H1 (cell line): ENCODE results near the gene NWD2. TPM values are rescaled to one million over a fixed set of nuclear protein-coding genes. Genes with fewer than 3 reads are reported as not detected.

Source experiments
- CTCF ChIA-PET: fragments of 300-600 bp; sonication (Branson Sonifier 250); formaldehyde crosslinking; loops from one replicate; lab custom pipeline; 2021; ENCODE audit not compliant: partially characterized antibody; lab: Charles Lee
- POLR2A ChIA-PET: fragments of 300-600 bp; sonication (Branson Sonifier 250); formaldehyde crosslinking; loops from one replicate; lab custom pipeline; 2021; ENCODE audit warnings: inconsistent platforms; ENCODE audit not compliant: partially characterized antibody; lab: Charles Lee
- DNase-seq, 2 experiments: peaks; one replicate each; pipeline versions ENCODE4 v3.0.0 to v3.0.0-alpha.2; 2010 to 2022; ENCODE audit warnings: low spot score in 2 of 2, low read depth in 1 of 2, mixed read lengths in 1 of 2
- FAIRE-seq: peaks from 2 replicates; lab custom pipeline; 2011; peaks lifted over from hg19 to GRCh38; lab: Jason Lieb, UNC
- H2AFZ ChIP-seq: 2 replicates; pipeline ENCODE4 v1.8.1; 2012; ENCODE audit warnings: low read length, inconsistent platforms
- H2AK5ac ChIP-seq: 2 replicates; pipeline ENCODE4 v1.6.1; 2013; ENCODE audit warnings: low read depth, low read length
- H2BK120ac ChIP-seq: replicated peaks from 2 replicates; pipeline ENCODE3; 2013; ENCODE audit warnings: low read depth, low read length, inconsistent platforms
- H2BK12ac ChIP-seq: 2 replicates; pipeline ENCODE4 v1.6.1; 2013; ENCODE audit warnings: low read depth, low read length
- H2BK15ac ChIP-seq: 2 replicates; pipeline ENCODE4 v1.6.1; 2013; ENCODE audit warnings: low read length
- H2BK20ac ChIP-seq: 2 replicates; pipeline ENCODE4 v1.6.1; 2013; ENCODE audit warnings: low read length
- H2BK5ac ChIP-seq: 2 replicates; pipeline ENCODE4 v1.6.1; 2013; ENCODE audit warnings: low read depth, low read length
- H3K14ac ChIP-seq: 2 replicates; pipeline ENCODE4 v1.6.1; 2013; ENCODE audit warnings: inconsistent platforms; ENCODE audit not compliant: insufficient read length
- H3K18ac ChIP-seq: 2 replicates; pipeline ENCODE4 v1.6.1; 2013; ENCODE audit warnings: low read length; ENCODE audit errors: extremely low read depth
- H3K23ac ChIP-seq: 2 replicates; pipeline ENCODE4 v1.6.1; 2013; ENCODE audit warnings: inconsistent platforms; ENCODE audit not compliant: insufficient read length
- H3K23me2 ChIP-seq: 2 replicates; pipeline ENCODE4 v1.6.1; 2013; ENCODE audit warnings: low read depth, low read length
- H3K27ac ChIP-seq: 2 replicates; pipeline ENCODE4 v1.6.1; 2011; ENCODE audit warnings: low read depth, low read length, inconsistent platforms
- H3K27me3 ChIP-seq, 4 experiments: replicated peaks in 1 of 4; 1 replicate in 1 of 4; 2 replicates in 3 of 4; pipeline versions ENCODE4 v1.6.1 to v1.8.1; 2011 to 2013; ENCODE audit warnings: low read length in 3 of 4, mild to moderate bottlenecking in 3 of 4, inconsistent platforms in 2 of 4, mixed read lengths in 2 of 4, moderate library complexity in 1 of 4; ENCODE audit not compliant: control insufficient read depth in 3 of 4, insufficient read depth in 3 of 4; ENCODE audit errors: extremely low read depth in 1 of 4
- H3K36me3 ChIP-seq, 4 experiments: 2 replicates each; pipeline versions ENCODE4 v1.6.1 to v1.8.1; 2011 to 2013; ENCODE audit warnings: mild to moderate bottlenecking in 4 of 4, low read length in 3 of 4, moderate library complexity in 2 of 4, control low read depth in 1 of 4, inconsistent platforms in 1 of 4; ENCODE audit not compliant: insufficient read depth in 4 of 4, control insufficient read depth in 2 of 4
- H3K4ac ChIP-seq: replicated peaks from 2 replicates; pipeline ENCODE3; 2013; ENCODE audit warnings: low read length, low read depth, mixed read lengths, inconsistent platforms; ENCODE audit not compliant: insufficient read length
- H3K4me1 ChIP-seq, 4 experiments: replicated peaks in 1 of 4; 1 replicate in 1 of 4; 2 replicates in 3 of 4; pipeline versions ENCODE4 v1.6.1 to v1.8.1; 2011 to 2013; ENCODE audit warnings: low read length in 3 of 4, inconsistent platforms in 2 of 4, mixed read lengths in 1 of 4; ENCODE audit not compliant: insufficient read depth in 4 of 4, control insufficient read depth in 3 of 4
- H3K4me2 ChIP-seq, 2 experiments: 2 replicates each; pipeline versions ENCODE4 v1.6.1 to v1.8.1; 2011 to 2013; ENCODE audit warnings: low read depth in 2 of 2, low read length in 2 of 2, control low read depth in 1 of 2, inconsistent platforms in 1 of 2, mild to moderate bottlenecking in 1 of 2; ENCODE audit not compliant: insufficient read depth in 1 of 2
- H3K4me3 ChIP-seq, 4 experiments: fragments of 200-600, 300-600 bp in 1 of 4; sonication (generic), shearing (Covaris generic), sonication (Bioruptor Twin) in 1 of 4; 2 replicates each; pipeline versions ENCODE4 v1.5.1 to v1.8.1; 2011 to 2016; ENCODE audit warnings: low read length in 4 of 4, low read depth in 3 of 4, control low read depth in 2 of 4, inconsistent platforms in 2 of 4, mild to moderate bottlenecking in 2 of 4, mixed read lengths in 1 of 4, moderate library complexity in 1 of 4; ENCODE audit not compliant: insufficient read depth in 2 of 4; ENCODE audit errors: extremely low read depth in 1 of 4
- H3K56ac ChIP-seq: replicated peaks from 2 replicates; pipeline ENCODE3; 2013; ENCODE audit warnings: low read depth, mild to moderate bottlenecking, mixed read lengths, low read length, inconsistent platforms; ENCODE audit not compliant: insufficient read length
- H3K79me1 ChIP-seq: 2 replicates; pipeline ENCODE4 v1.6.1; 2013; ENCODE audit warnings: low read depth, low read length, control low read depth
- H3K79me2 ChIP-seq, 2 experiments: 2 replicates each; pipeline versions ENCODE4 v1.6.1 to v1.8.1; 2012 to 2013; ENCODE audit warnings: low read length in 2 of 2, mild to moderate bottlenecking in 2 of 2, inconsistent platforms in 1 of 2; ENCODE audit not compliant: insufficient read depth in 2 of 2, control insufficient read depth in 1 of 2
- H3K9ac ChIP-seq, 4 experiments: replicated peaks in 1 of 4; 1 replicate in 1 of 4; 2 replicates in 3 of 4; pipeline versions ENCODE4 v1.6.1 to v1.8.1; 2011 to 2013; ENCODE audit warnings: low read depth in 3 of 4, low read length in 3 of 4, control low read depth in 2 of 4, mild to moderate bottlenecking in 2 of 4, moderate library complexity in 2 of 4, inconsistent platforms in 1 of 4; ENCODE audit errors: extremely low read depth in 1 of 4
- H3K9me3 ChIP-seq, 2 experiments: 2 replicates each; pipeline versions ENCODE4 v1.6.1 to v1.8.1; 2012 to 2013; ENCODE audit warnings: mild to moderate bottlenecking in 2 of 2, moderate library complexity in 2 of 2, control low read depth in 1 of 2, inconsistent platforms in 1 of 2, low read depth in 1 of 2, low read length in 1 of 2, mixed read lengths in 1 of 2; ENCODE audit not compliant: insufficient read depth in 2 of 2
- H4K20me1 ChIP-seq, 2 experiments: replicated peaks in 1 of 2; 2 replicates each; pipeline versions ENCODE3 to v1.8.1; 2011 to 2013; ENCODE audit warnings: inconsistent platforms in 2 of 2, low read length in 2 of 2, mild to moderate bottlenecking in 1 of 2; ENCODE audit not compliant: insufficient read depth in 2 of 2, control insufficient read depth in 1 of 2
- H4K5ac ChIP-seq: 2 replicates; pipeline ENCODE4 v1.6.1; 2013; ENCODE audit warnings: low read length, low read depth, mixed read lengths, inconsistent platforms; ENCODE audit not compliant: insufficient read length
- H4K8ac ChIP-seq: 2 replicates; pipeline ENCODE4 v1.8.0; 2013; ENCODE audit warnings: mild to moderate bottlenecking, moderate library complexity, low read length, inconsistent platforms; ENCODE audit not compliant: insufficient read depth; ENCODE audit errors: extremely low read depth
- H4K91ac ChIP-seq: replicated peaks from 2 replicates; pipeline ENCODE3; 2013; ENCODE audit warnings: low read length, mixed read lengths, inconsistent platforms; ENCODE audit not compliant: insufficient read length
- BRCA1 ChIP-seq: IDR thresholded peaks from 2 replicates; pipeline ENCODE4 v1.6.1; 2012; ENCODE audit warnings: low read depth, low read length, improper control_type of control experiment
- MAFK ChIP-seq: IDR thresholded peaks from 2 replicates; pipeline ENCODE4 v1.6.1; 2012; ENCODE audit warnings: low read depth, mild to moderate bottlenecking, improper control_type of control experiment, low read length
- PHF8 ChIP-seq: fragments of 200-600 bp; sonication (generic); conservative IDR thresholded peaks from 2 replicates; pipeline ENCODE4 v1.7.1; 2012; ENCODE audit warnings: low read depth, mild to moderate bottlenecking, inconsistent platforms, low read length, moderate library complexity
- SP2 ChIP-seq: IDR thresholded peaks from 2 replicates; pipeline ENCODE4 v1.6.1; 2012; ENCODE audit warnings: mild to moderate bottlenecking, low read length, inconsistent platforms
- WGBS, 2 experiments: shearing (Covaris generic) in 1 of 2; methylation state at CpG; one replicate each; pipeline versions ENCODE4 v1.1.6 to v1.1.7; 2013 to 2015; ENCODE audit warnings: low lambda C conversion rate in 2 of 2, mixed read lengths in 2 of 2, inconsistent platforms in 1 of 2, low coverage in 1 of 2, missing lambda C conversion rate in 1 of 2; ENCODE audit not compliant: insufficient replicate concordance in 2 of 2, insufficient coverage in 1 of 2, insufficient read length in 1 of 2; ENCODE audit errors: extremely low coverage in 1 of 2, missing lambda C conversion rate in 1 of 2; 5-methylcytosine and 5-hydroxymethylcytosine counted together
- polyA plus RNA-seq, 7 experiments: library from polyadenylated mRNA; depleted of rRNA in 3 of 7; stranded (reverse) in 5 of 7; unstranded in 2 of 7; fragments of >200 nt in 5 of 7; fragments of 200-250 nt in 2 of 7; gene quantifications; 1 replicate in 5 of 7; 2 replicates in 1 of 7; 4 replicates in 1 of 7; pipeline versions ENCODE4 v1.2.1 to v1.2.3, GENCODE V29; 2011 to 2013; ENCODE audit warnings: missing spikeins in 2 of 7, mixed read lengths in 2 of 7
- total RNA-seq: library from RNA; stranded (reverse); fragmentation: NEBNext Ultra II Directional; extraction: Animal tissue kit (Norgen Biotek cat#: 25700); gene quantifications from 2 replicates; pipeline ENCODE4 v1.2.1, GENCODE V29; 2021

NWD2 gene
- total and polyA plus RNA-seq, 2 of the 8 experiments (the other 6 are each of a cell fraction or from before 2014, with no cell fraction given), result under 0.01 TPM; not detected in 1

DNA sequence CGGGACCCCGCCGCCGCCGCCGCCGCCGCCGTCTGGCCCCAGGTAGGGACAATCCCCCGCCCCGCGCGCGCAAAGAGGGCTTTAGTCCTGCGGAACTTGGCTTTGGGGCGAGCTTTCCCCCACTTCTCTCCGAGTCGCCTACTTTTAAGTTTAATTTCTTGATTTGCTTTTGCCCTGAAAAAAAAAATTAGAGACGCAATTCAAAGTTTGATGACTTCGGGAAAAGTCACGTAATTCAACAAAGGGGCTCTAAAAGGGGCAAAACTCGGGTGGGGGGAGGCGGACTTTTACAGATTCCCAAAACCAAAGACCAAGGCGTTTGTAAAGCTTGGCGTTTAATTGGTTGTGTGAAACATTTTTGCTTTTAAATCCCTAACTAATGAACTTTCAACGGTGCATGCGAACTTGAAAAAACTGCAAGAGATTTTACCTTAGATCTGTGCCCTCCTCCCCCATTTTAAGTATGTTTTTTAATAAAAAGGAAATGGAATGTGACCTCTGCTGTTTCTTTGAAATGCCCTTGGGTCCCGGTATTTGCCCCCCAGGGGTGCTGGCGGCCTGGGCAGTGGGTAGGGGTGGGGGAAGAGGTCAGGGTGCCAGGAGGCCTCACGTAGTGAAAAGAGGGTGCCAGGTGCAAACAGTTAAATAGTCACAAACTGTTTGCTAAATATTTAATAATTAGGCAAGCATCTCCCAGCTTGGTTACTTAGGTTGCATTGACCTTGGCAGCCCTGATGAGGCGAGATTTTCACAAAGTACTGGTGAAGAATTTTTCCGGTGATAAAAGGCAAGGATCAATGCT is 209.7 kb downstream of the NWD2 start:
- H4K8ac ChIP-seq, result no peak overlapping the region
- peak overlapping the region; percentile 64 to 93 for H3K4me2 ChIP-seq
- H2AFZ ChIP-seq, result no peak overlapping the region
- 14% methylated on average over 18 of the region's 32 CpGs; no CpG with 5 or more reads in 1 of the 2 experiments for WGBS, 2 experiments
- H3K79me2 ChIP-seq, result no peaks in the 10 kb centered on the region
- H3K56ac ChIP-seq, result no peak overlapping the region
- no peak overlapping the region for H2BK12ac ChIP-seq
- no peak overlapping the region for H4K5ac ChIP-seq
- H3K4ac ChIP-seq, result no peak overlapping the region
- H2BK120ac ChIP-seq, result no peak overlapping the region
- H3K23ac ChIP-seq, result no peak overlapping the region
- peaks cover 7% of the 10 kb centered on the region; the same call in 1 of the 2 replicates for H3K23me2 ChIP-seq
- H3K27ac ChIP-seq, result no peak overlapping the region
- peak overlapping the region; percentile 31 to 69 (median 42) for H3K4me3 ChIP-seq
- FAIRE-seq (no peak), DNase-seq (no peak)
- no peaks in the 10 kb centered on the region for H3K36me3 ChIP-seq
- no peaks in the 10 kb centered on the region for H4K20me1 ChIP-seq
- peaks cover 0 to 17% (median 6%) of the 10 kb centered on the region in 4 experiments; a peak in 5 of 7 replicates for H3K27me3 ChIP-seq
- no peak overlapping the region for H3K14ac ChIP-seq
- no peak overlapping the region for H2BK5ac ChIP-seq
- POLR2A ChIA-PET, result no interaction called here
- no peak overlapping the region for H3K9ac ChIP-seq
- no peaks in the 10 kb centered on the region for H3K9me3 ChIP-seq
- H3K18ac ChIP-seq, result no peak overlapping the region
- H2BK20ac ChIP-seq, result no peak overlapping the region
- TF ChIP-seq MAFK (no peak), SP2 (no peak), PHF8 (0 out of 2 replicates have a peak, but pooled peaks have one; percentile 16), BRCA1 (no peak)
- peaks cover 0 to 5% (median 1%) of the 10 kb centered on the region in 4 experiments; a peak in 2 of 7 replicates for H3K4me1 ChIP-seq
- CTCF ChIA-PET, result interaction anchor here (1.2 to 7.8 kb wide), 15 partner anchors 11 to 348 kb away, joined by 3 to 107 read pairs (median 5); no protein-coding TSS in a partner anchor
- H2AK5ac ChIP-seq, result no peak overlapping the region
- H3K79me1 ChIP-seq, result no peaks in the 10 kb centered on the region
- H4K91ac ChIP-seq, result no peak overlapping the region
- no peak overlapping the region for H2BK15ac ChIP-seq
